OCI-M2 (cell line): ENCODE measurements around the gene CCL2.

Experiments used
- DNase-seq: peaks from one replicate; lab custom pipeline; 2025; ENCODE audit not compliant: unreplicated experiment; lab: John Stamatoyannopoulos, UW

The CCL2 gene

GRCh38 chr17:34237458-34237857, 17.6 kb upstream of the CCL2 start:
- DNase-seq = no peak

- DNase-seq = no peak
Measured at GRCh38 chr17:34241062-34241461, 14.0 kb upstream of the CCL2 start.

- DNase-seq = no peak
Measured at GRCh38 chr17:34242587-34243363, 12.3 kb upstream of the CCL2 start.

GRCh38 chr17:34243364-34244320, 11.4 kb upstream of the CCL2 start:
- no peak for DNase-seq

GRCh38 chr17:34245351-34245905, 9.7 kb upstream of the CCL2 start:
- no peak for DNase-seq

GRCh38 chr17:34246446-34246845, 8.6 kb upstream of the CCL2 start:
- no peak for DNase-seq

- no peak for DNase-seq
Measured at GRCh38 chr17:34246881-34247280, 8.2 kb upstream of the CCL2 start.

GRCh38 chr17:34248511-34249024, 6.5 kb upstream of the CCL2 start:
- DNase-seq = no peak

GRCh38 chr17:34249061-34249460, 6.0 kb upstream of the CCL2 start:
- DNase-seq = no peak

- no peak for DNase-seq
Measured at GRCh38 chr17:34249478-34249877, 5.6 kb upstream of the CCL2 start.

- DNase-seq = no peak
Measured at GRCh38 chr17:34251186-34251585, 3.9 kb upstream of the CCL2 start.

GRCh38 chr17:34252095-34252443, 3.0 kb upstream of the CCL2 start:
- DNase-seq = no peak

- DNase-seq = no peak
Measured at GRCh38 chr17:34252444-34253138, 2.5 kb upstream of the CCL2 start.

- no peak for DNase-seq
Measured at GRCh38 chr17:34253139-34253525, 2.0 kb upstream of the CCL2 start.

- DNase-seq = no peak
Measured at GRCh38 chr17:34254146-34254545, 939 bp upstream of the CCL2 start.

GRCh38 chr17:34255381-34255732, 272 bp downstream of the CCL2 start:
- no peak for DNase-seq

- no peak for DNase-seq
Measured at GRCh38 chr17:34255841-34256240, 756 bp downstream of the CCL2 start.

GRCh38 chr17:34257299-34257985, 2.4 kb downstream of the CCL2 start:
- DNase-seq = no peak

- no peak for DNase-seq
Measured at GRCh38 chr17:34257986-34258326, 2.9 kb downstream of the CCL2 start.

- no peak for DNase-seq
Measured at GRCh38 chr17:34259146-34259545, 4.1 kb downstream of the CCL2 start.

GRCh38 chr17:34260861-34261260, 5.8 kb downstream of the CCL2 start:
- DNase-seq = no peak
